ENCODE data around the gene TP53I11. TPM values are rescaled to one million over a fixed set of nuclear protein-coding genes. Genes with fewer than 3 reads are reported as not detected.

TP53I11 gene
- total and polyA plus RNA-seq, 2 experiments from 2014 or later: 23.5 to 43.9 TPM

DNA sequence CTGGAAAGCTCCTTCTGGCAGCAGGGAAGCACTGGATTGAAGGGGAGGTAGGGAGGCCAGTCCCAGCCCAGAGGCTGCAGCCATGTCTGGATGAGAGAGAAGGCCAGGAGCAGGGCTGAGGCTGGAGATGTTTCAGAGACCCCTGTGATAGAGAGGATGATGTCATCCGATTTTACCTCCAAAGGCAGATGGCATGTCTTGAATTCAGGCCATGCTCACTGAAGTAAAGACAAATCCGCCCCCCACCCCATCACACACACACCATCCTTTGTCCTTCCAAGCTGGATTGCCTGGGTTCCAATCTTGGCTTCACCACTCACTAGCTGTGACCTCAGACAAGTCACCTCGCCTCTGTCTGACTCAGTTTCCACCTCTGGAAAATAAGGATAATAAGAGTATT, 47.2 kb downstream of the TP53I11 start:
- H4K20me1 ChIP-seq (replicated peaks; ENCODE audit: insufficient read depth): no peaks in the 10 kb centered on the region
- H3K36me3 Mint-ChIP-seq (ENCODE audit: low read depth): peaks cover 13% of the 10 kb centered on the region; the same call in 2 of the 3 replicates

More for the DNA sequence above, 47.2 kb downstream of the TP53I11 start:
- H2AFZ ChIP-seq: no peak overlapping the region
- no peak for DNase-seq (ENCODE audit: low spot score)
- no peaks in the 10 kb centered on the region for H3K27me3 ChIP-seq (ENCODE audit: insufficient read depth)
- H3F3A ChIP-seq (replicated peaks; ENCODE audit: low read depth): 0 out of 2 replicates have a peak, but pooled peaks cover 4% of the 10 kb centered on the region
- H3K4me2 ChIP-seq: no peak overlapping the region
- ATAC-seq: no peak
- H3K9me3 Mint-ChIP-seq: peaks cover 12% of the 10 kb centered on the region; the same call in 2 of the 3 replicates
- no peak overlapping the region for H3K27ac ChIP-seq (ENCODE audit: low read depth)
- peaks cover 4% of the 10 kb centered on the region; the same call in 1 of the 2 replicates for H3K9me2 ChIP-seq (ENCODE audit: insufficient read depth)
- TF ChIP-seq, protein P1, sequence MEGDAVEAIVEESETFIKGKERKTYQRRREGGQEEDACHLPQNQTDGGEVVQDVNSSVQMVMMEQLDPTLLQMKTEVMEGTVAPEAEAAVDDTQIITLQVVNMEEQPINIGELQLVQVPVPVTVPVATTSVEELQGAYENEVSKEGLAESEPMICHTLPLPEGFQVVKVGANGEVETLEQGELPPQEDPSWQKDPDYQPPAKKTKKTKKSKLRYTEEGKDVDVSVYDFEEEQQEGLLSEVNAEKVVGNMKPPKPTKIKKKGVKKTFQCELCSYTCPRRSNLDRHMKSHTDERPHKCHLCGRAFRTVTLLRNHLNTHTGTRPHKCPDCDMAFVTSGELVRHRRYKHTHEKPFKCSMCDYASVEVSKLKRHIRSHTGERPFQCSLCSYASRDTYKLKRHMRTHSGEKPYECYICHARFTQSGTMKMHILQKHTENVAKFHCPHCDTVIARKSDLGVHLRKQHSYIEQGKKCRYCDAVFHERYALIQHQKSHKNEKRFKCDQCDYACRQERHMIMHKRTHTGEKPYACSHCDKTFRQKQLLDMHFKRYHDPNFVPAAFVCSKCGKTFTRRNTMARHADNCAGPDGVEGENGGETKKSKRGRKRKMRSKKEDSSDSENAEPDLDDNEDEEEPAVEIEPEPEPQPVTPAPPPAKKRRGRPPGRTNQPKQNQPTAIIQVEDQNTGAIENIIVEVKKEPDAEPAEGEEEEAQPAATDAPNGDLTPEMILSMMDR (conservative IDR thresholded peaks at IDR 0.05; ENCODE audit: low read depth in 2 of 2): no peak
- TF ChIP-seq JUNB (IDR thresholded peaks at IDR 0.05; ENCODE audit: unreplicated experiment): no peak
- TF ChIP-seq CREB1 (CRISPR knock-in tag; IDR thresholded peaks at IDR 0.05; ENCODE audit: low read depth): no peak
- no peak for TF ChIP-seq EZH2phosphoT487 (IDR thresholded peaks at IDR 0.05; ENCODE audit: unreplicated experiment)
- TF ChIP-seq ZNF462 (CRISPR knock-in tag; IDR thresholded peaks at IDR 0.05): no peak
- no peak for TF ChIP-seq NANOG (IDR thresholded peaks at IDR 0.05; ENCODE audit: borderline replicate concordance)
- TF ChIP-seq ZNF114 (CRISPR knock-in tag; IDR thresholded peaks at IDR 0.05): no peak
- TF ChIP-seq, protein P2, sequence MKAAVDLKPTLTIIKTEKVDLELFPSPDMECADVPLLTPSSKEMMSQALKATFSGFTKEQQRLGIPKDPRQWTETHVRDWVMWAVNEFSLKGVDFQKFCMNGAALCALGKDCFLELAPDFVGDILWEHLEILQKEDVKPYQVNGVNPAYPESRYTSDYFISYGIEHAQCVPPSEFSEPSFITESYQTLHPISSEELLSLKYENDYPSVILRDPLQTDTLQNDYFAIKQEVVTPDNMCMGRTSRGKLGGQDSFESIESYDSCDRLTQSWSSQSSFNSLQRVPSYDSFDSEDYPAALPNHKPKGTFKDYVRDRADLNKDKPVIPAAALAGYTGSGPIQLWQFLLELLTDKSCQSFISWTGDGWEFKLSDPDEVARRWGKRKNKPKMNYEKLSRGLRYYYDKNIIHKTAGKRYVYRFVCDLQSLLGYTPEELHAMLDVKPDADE (IDR thresholded peaks at IDR 0.05): no peak
- TF ChIP-seq EZH2 (IDR thresholded peaks at IDR 0.05; ENCODE audit: low read depth, unreplicated experiment): no peak
- TF ChIP-seq, protein P3, sequence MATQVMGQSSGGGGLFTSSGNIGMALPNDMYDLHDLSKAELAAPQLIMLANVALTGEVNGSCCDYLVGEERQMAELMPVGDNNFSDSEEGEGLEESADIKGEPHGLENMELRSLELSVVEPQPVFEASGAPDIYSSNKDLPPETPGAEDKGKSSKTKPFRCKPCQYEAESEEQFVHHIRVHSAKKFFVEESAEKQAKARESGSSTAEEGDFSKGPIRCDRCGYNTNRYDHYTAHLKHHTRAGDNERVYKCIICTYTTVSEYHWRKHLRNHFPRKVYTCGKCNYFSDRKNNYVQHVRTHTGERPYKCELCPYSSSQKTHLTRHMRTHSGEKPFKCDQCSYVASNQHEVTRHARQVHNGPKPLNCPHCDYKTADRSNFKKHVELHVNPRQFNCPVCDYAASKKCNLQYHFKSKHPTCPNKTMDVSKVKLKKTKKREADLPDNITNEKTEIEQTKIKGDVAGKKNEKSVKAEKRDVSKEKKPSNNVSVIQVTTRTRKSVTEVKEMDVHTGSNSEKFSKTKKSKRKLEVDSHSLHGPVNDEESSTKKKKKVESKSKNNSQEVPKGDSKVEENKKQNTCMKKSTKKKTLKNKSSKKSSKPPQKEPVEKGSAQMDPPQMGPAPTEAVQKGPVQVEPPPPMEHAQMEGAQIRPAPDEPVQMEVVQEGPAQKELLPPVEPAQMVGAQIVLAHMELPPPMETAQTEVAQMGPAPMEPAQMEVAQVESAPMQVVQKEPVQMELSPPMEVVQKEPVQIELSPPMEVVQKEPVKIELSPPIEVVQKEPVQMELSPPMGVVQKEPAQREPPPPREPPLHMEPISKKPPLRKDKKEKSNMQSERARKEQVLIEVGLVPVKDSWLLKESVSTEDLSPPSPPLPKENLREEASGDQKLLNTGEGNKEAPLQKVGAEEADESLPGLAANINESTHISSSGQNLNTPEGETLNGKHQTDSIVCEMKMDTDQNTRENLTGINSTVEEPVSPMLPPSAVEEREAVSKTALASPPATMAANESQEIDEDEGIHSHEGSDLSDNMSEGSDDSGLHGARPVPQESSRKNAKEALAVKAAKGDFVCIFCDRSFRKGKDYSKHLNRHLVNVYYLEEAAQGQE (IDR thresholded peaks at IDR 0.05; ENCODE audit: unreplicated experiment): no peak
- TF ChIP-seq POLR2AphosphoS5 (IDR thresholded peaks at IDR 0.05; ENCODE audit: low read depth): no peak
- no peak for TF ChIP-seq ZNF331 (CRISPR knock-in tag; IDR thresholded peaks at IDR 0.05; ENCODE audit: low read depth)
- no peak for TF ChIP-seq STAT1 (IDR thresholded peaks at IDR 0.05; ENCODE audit: unreplicated experiment)
- no peak overlapping the region for H3K27ac Mint-ChIP-seq
- peaks cover 23% of the 10 kb centered on the region for H3K4me1 ChIP-seq (ENCODE audit: insufficient read depth)
- peaks cover 20% of the 10 kb centered on the region for H3K27me3 Mint-ChIP-seq (ENCODE audit: insufficient read depth, low read depth, poor library complexity)
- H3K79me2 ChIP-seq (replicated peaks; ENCODE audit: insufficient read depth): no peaks in the 10 kb centered on the region
- H3K4me3 Mint-ChIP-seq: no peak overlapping the region
- H3K4me1 Mint-ChIP-seq: peaks cover 32% of the 10 kb centered on the region
- H3K4me3 ChIP-seq: no peak overlapping the region
- no peaks in the 10 kb centered on the region for H3K36me3 ChIP-seq (ENCODE audit: insufficient read depth)

Measured in GM23338 (cell line).